Vagina (tissue), 2 donors: Measurements from ENCODE around the gene FRY.

Source experiments
- CTCF ChIP-seq, 3 experiments: fragments of 450-650 bp in 2 of 3; fragments of 200-600 bp in 1 of 3; sonication (generic) in 1 of 3; IDR thresholded peaks; one replicate each; pipeline ENCODE4 v1.5.1; 2017 to 2019; ENCODE audit warnings: antibody characterized with exemption in 3 of 3, mild to moderate bottlenecking in 2 of 3, moderate library complexity in 2 of 3
- POLR2A ChIP-seq, 2 donors: fragments of 450-650 bp; IDR thresholded peaks; one replicate each; pipeline ENCODE4 v1.6.1; 2017; ENCODE audit warnings: antibody characterized with exemption in 2 of 2, mild to moderate bottlenecking in 2 of 2, moderate library complexity in 2 of 2
- POLR2AphosphoS5 ChIP-seq, 2 donors: sonication (generic); formaldehyde crosslinking; IDR thresholded peaks; one replicate each; pipeline ENCODE4 v1.9.0; 2017; ENCODE audit warnings: antibody characterized with exemption in 2 of 2, mild to moderate bottlenecking in 2 of 2, low read depth in 1 of 2; ENCODE audit not compliant: insufficient read depth in 1 of 2

GRCh38 chr13:32298695-32299094 is 267.1 kb downstream of the FRY start:
- TF ChIP-seq CTCF (IDR thresholded peaks at IDR 0.05) = no peak
- TF ChIP-seq POLR2A (IDR thresholded peaks at IDR 0.05) = no peak
- TF ChIP-seq POLR2AphosphoS5 (IDR thresholded peaks at IDR 0.05; ENCODE audit: insufficient read depth in 1 of 2, low read depth in 1 of 2) = no peak
